ENCODE measurements around the gene G2E3. TPM values are rescaled to one million over a fixed set of nuclear protein-coding genes. Genes with fewer than 3 reads are reported as not detected.

G2E3 gene
- total and polyA plus RNA-seq, 11 donors: 2.4 to 10.2 (median 6.8) TPM

GRCh38 chr14:30569903-30570226 is 10.9 kb downstream of the G2E3 start:
- no peak for DNase-seq
- no peaks in the 10 kb centered on the region for H3K9me3 ChIP-seq
- no peak overlapping the region for H3K4me3 ChIP-seq
- peaks cover 0 to 26% (median 0%) of the 10 kb centered on the region in 12 donors for H3K4me1 ChIP-seq
- TF ChIP-seq, protein P1, sequence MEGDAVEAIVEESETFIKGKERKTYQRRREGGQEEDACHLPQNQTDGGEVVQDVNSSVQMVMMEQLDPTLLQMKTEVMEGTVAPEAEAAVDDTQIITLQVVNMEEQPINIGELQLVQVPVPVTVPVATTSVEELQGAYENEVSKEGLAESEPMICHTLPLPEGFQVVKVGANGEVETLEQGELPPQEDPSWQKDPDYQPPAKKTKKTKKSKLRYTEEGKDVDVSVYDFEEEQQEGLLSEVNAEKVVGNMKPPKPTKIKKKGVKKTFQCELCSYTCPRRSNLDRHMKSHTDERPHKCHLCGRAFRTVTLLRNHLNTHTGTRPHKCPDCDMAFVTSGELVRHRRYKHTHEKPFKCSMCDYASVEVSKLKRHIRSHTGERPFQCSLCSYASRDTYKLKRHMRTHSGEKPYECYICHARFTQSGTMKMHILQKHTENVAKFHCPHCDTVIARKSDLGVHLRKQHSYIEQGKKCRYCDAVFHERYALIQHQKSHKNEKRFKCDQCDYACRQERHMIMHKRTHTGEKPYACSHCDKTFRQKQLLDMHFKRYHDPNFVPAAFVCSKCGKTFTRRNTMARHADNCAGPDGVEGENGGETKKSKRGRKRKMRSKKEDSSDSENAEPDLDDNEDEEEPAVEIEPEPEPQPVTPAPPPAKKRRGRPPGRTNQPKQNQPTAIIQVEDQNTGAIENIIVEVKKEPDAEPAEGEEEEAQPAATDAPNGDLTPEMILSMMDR (IDR thresholded peaks at IDR 0.05): no peak
- no peak for TF ChIP-seq POLR2A (IDR thresholded peaks at IDR 0.05)
- no peaks in the 10 kb centered on the region for H3K27me3 ChIP-seq
- no peaks in the 10 kb centered on the region for H3K36me3 ChIP-seq
- H3K27ac ChIP-seq: no peak overlapping the region
- WGBS, 4 donors: 85 to 90% (median 89%) methylated on average over 1 of the region's 1 CpG
- intact Hi-C loops (cut with DNase I): no loop called here
- no peak for ATAC-seq

DNA sequence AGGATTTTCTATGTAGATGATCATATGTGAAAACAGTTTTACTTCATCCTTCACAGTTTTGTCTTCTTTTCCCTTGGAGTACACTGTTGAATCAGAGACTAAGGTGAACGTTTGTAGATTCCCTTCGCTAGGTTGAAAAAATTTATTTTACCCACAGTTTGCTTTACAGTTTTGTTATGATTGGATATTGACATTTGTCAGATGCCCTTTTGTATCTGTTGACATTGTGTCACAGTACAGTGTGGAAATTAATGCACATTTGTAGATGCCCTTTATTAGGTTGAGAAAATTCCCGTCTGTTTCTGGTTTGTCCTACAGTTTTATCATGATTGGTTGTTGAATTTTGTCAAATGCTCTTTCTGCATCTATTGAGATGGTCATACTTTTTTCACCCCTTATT is 13.3 kb downstream of the G2E3 start:
- no peaks in the 10 kb centered on the region for H3K27me3 ChIP-seq
- intact Hi-C loops (cut with DNase I): no loop called here
- no peaks in the 10 kb centered on the region for H3K36me3 ChIP-seq
- ATAC-seq (no peak), DNase-seq (no peak)
- TF ChIP-seq, protein P1 (IDR thresholded peaks at IDR 0.05): no peak
- TF ChIP-seq POLR2A (IDR thresholded peaks at IDR 0.05): no peak
- peaks cover 0 to 22% (median 0%) of the 10 kb centered on the region in 12 donors for H3K4me1 ChIP-seq
- no peak overlapping the region for H3K4me3 ChIP-seq
- no peaks in the 10 kb centered on the region for H3K9me3 ChIP-seq
- WGBS, 4 donors: 91 to 94% (median 92%) methylated on average over 3 of the region's 3 CpGs
- H3K27ac ChIP-seq: no peak overlapping the region

GRCh38 chr14:30572771-30573170 is 13.8 kb downstream of the G2E3 start:
- H3K4me1 ChIP-seq: peaks cover 0 to 27% (median 0%) of the 10 kb centered on the region in 12 donors
- H3K4me3 ChIP-seq: no peak overlapping the region
- DNase-seq (no peak), ATAC-seq (no peak)
- H3K9me3 ChIP-seq: no peaks in the 10 kb centered on the region
- no peak overlapping the region for H3K27ac ChIP-seq
- H3K27me3 ChIP-seq: no peaks in the 10 kb centered on the region
- no peak for TF ChIP-seq POLR2A (IDR thresholded peaks at IDR 0.05)
- TF ChIP-seq, protein P1 (IDR thresholded peaks at IDR 0.05): no peak
- intact Hi-C loops (cut with DNase I): no loop called here
- 90 to 97% (median 93%) methylated on average over 1 of the region's 1 CpG for WGBS, 4 donors
- no peaks in the 10 kb centered on the region for H3K36me3 ChIP-seq

GRCh38 chr14:30573226-30573814 is 14.4 kb downstream of the G2E3 start:
- intact Hi-C loops (cut with DNase I): no loop called here
- Histone ChIP-seq H3K4me3 (no peak overlapping the region), H3K9me3 (no peaks in the 10 kb centered on the region), H3K4me1 (peaks cover 0 to 24% (median 0%) of the 10 kb centered on the region in 12 donors), H3K27ac (no peak overlapping the region), H3K27me3 (no peaks in the 10 kb centered on the region), H3K36me3 (no peaks in the 10 kb centered on the region)
- WGBS, 4 donors: 80 to 87% (median 86%) methylated on average over 5 of the region's 5 CpGs
- TF ChIP-seq POLR2A (IDR thresholded peaks at IDR 0.05): no peak
- TF ChIP-seq, protein P1 (IDR thresholded peaks at IDR 0.05): no peak
- ATAC-seq (no peak), DNase-seq (no peak)
